CD4-positive, alpha-beta T cell treated with Interleukin-4 for 4 hours (primary cell): ENCODE data around the gene SV2B.
"Not testable (repeated sequence)": the region's sequence is repeated elsewhere in the genome, so short reads cannot be mapped to it uniquely, and the experiment has no call there.

ENCODE experiments used
- DNase-seq: peaks from one replicate; pipeline ENCODE4 v3.0.0-alpha.2; 2020

The SV2B gene

DNA sequence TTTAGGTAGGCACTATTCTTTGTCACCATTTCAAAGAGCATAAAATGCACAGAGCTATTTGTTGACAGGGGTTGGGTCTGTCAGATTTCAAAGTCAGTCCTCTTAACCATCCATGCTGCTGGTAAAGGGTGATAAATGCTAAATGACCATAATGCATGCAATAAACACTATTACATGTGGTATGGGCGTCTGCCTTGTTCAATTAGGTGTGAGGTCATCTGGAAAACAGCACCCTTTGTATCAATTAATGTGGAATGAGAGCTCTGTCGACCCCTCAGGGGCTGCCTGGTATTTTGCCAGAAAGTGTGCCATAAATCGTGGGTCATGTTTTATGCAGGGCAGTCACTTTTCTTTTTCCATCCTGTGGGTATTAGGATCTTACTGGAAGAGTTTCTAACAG lies 235.6 kb downstream of the SV2B start:
- no peak for DNase-seq

- DNase-seq: no peak
Observed at GRCh38 chr15:91336687-91337086, 236.6 kb downstream of the SV2B start.

GRCh38 chr15:91338766-91339165 lies 238.7 kb downstream of the SV2B start:
- no peak for DNase-seq

- no peak for DNase-seq
Observed at GRCh38 chr15:91342097-91342496, 242.0 kb downstream of the SV2B start.

GRCh38 chr15:91344912-91345311 lies 244.9 kb downstream of the SV2B start:
- not testable (repeated sequence) for DNase-seq

DNA sequence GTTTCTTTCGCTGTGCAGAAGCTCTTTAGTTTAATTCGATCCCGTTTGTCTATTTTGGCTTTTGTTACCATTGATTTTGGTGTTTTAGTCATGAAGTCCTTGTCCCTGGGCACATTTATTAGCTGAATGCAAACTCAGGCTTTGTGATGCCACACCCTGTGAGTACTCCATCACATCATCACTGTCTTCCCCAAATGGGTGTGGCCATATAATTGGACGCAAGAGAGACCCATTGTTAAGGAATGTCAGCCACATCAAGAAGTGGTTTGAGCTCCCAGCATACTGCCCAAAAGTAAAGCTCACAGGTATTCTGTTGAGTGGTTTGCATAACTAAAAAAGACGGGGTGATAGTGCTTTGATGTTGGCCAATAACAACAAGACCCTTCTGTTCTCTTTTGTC lies 245.7 kb downstream of the SV2B start:
- no peak for DNase-seq

DNA sequence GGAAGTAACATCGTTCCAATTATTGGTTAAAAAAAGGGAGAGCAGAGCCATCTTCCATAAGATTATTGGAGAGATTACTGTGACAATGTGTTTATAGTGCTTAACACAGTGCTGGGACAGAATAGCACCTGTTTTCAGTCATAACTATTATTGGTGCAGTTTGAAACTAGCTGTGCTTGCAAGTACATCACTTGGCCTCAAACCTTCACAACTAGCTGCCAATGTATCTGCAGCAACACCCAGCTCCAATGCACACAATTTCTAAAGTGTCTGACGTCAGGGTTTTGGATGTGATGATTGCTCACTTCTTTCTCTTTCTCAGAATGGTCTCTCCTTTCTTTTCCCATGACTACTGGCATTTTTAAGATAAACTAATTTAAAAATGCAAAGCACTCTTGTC lies 246.2 kb downstream of the SV2B start:
- DNase-seq: no peak

DNA sequence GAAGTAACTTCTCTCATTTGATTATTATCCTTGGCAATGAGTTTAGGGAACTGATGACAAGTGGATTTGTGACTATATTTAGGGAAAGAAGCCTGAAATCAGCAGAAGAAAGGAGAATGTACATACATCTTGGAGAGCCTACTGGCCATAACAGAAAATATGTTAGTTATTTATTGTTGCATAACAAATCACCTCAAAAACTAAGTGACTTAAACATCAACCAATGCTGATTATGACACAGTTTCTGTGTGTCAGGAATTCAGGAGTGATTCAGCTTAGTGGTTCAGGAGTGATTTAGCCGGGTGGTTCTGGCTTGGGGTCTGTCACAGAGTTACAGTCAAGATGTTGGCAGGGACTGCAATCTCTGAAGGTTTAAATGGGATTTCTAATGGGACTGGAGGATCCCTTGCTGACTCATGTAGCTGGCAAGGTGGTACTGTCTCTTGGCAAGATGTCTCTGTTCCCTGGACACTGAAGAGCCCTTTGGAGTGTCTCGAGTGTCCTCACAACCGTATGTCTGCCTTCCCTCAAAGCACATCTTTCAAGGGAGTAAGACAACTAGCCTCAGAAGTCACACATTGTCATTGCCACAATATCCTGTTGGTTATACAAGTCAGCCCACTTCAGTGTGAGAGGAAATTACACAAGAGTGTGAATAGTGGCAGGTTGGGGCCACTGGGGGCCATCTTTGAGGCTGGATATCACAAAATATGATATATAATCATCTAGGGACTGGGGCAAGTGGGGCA lies 248.9 kb downstream of the SV2B start:
- peak; percentile 43 for DNase-seq
